NCI-H2227 (cell line): ENCODE results near the gene COA8.
"Not testable (repeated sequence)": the region's sequence is repeated elsewhere in the genome, so short reads cannot be mapped to it uniquely, and the experiment has no call there.

ENCODE experiments used
- DNase-seq: peaks from one replicate; lab custom pipeline; 2025; ENCODE audit not compliant: unreplicated experiment; lab: John Stamatoyannopoulos, UW

COA8 gene

GRCh38 chr14:103525430-103526246, 37.1 kb upstream of the COA8 start:
- DNase-seq: not testable (repeated sequence)

- no peak for DNase-seq
These were observed 36.4 kb upstream of the COA8 start for GRCh38 chr14:103526247-103526913.

- DNase-seq: no peak
These were observed 35.9 kb upstream of the COA8 start for GRCh38 chr14:103526914-103527248.

DNA sequence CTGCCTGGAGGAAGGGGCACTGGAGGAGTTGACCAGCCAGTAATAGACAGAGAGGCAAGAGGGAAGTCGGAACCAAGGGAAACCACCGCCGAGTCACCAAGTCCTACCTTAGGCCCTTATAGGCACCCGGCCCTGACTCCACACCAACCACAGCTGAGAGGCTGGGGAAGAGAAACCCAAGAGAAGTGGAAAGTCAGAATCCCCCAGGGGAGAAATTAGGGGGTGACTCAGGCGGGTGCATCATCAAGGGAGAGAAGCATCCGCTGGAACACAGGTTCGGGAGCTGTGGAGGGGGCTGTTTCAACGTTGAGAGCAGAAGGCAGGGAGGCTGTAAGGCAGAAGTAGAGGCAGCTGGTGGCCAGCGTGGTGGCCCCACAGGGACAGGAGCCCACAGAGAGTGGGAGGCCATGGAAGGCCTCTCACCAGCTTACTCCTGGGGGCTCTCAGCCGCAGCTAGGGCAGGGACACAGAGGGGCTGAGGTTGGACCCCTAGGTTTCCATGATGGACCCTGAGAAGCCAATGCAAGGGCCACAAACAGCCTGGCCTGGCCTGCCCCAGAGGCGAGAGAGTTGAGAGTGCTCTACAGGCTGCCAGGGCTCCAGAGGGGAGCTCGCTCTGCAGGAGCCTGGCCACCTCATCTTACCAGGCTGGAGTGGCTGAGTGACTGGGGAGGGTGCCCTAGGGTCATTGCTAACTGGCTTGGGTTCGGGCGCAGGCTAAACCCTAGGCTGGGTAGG, 35.2 kb upstream of the COA8 start:
- DNase-seq: no peak

DNA sequence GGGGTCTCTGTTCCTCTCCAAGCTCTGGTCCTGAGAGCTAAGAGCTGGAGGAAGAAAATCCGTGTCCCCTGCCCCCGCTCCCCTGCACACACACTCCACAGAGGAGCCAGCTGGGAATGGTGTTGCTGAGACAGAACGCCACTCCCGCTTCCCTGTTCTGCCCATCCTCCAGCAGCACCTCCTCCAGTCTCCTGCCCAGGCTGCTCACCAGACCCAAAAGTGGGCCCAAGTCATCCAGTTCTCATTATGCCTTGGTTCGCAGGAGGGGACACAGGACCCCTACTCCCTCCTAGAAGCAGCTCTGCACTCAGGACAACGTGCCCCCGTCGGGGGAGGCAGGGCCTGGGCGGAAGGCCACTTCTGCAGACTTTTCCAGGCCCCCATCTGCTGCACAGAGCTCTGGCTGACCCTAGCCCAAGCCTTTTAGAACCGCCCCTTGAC, 34.6 kb upstream of the COA8 start:
- DNase-seq: peak; percentile 39

DNA sequence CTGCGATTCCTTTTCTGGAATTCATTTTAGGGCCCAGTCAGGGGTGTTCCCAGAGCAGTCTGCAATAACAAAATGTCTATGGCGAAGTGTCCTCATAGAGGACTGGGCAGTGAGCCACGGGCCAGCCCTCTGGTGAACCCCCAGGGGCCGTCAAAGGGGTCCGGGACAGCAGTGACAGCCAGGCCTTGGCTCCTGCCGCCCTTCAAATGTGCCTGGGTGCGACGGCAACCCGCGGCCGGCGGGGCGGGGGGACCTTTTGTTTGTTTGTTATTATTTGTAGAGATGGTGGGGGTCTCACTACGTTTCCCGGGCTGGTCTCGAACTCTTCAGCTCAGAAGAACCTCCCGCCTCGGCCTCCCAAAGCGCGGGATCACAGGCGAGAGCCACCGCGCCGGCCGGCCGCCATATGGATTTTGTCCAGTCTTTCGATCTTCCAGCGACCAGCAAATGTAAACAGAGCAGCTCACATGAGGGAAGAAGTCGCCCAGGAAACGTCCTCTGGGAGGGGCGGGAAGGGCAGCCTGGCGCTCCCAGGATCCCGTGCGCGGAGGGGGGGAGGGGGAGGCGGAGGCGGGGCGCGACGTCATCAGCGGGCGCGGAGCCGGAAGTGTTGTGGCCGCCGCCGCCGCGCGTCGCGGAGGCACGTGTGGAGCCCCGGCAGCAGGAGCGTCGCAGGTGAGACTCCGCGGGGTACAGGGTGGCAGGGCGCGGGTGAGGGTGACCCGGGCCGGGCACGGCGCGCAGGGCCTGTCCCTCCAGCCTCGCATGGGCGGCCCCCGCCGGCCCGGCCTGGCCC, 34.0 kb upstream of the COA8 start, which contains the start of gene TRMT61A:
Gene TRMT61A, plus strand, starts transcription at position 610 of the 796 bp plus-strand sequence. CDS start 783 bp downstream, outside the sequence.
- DNase-seq: peak; percentile 88

DNA sequence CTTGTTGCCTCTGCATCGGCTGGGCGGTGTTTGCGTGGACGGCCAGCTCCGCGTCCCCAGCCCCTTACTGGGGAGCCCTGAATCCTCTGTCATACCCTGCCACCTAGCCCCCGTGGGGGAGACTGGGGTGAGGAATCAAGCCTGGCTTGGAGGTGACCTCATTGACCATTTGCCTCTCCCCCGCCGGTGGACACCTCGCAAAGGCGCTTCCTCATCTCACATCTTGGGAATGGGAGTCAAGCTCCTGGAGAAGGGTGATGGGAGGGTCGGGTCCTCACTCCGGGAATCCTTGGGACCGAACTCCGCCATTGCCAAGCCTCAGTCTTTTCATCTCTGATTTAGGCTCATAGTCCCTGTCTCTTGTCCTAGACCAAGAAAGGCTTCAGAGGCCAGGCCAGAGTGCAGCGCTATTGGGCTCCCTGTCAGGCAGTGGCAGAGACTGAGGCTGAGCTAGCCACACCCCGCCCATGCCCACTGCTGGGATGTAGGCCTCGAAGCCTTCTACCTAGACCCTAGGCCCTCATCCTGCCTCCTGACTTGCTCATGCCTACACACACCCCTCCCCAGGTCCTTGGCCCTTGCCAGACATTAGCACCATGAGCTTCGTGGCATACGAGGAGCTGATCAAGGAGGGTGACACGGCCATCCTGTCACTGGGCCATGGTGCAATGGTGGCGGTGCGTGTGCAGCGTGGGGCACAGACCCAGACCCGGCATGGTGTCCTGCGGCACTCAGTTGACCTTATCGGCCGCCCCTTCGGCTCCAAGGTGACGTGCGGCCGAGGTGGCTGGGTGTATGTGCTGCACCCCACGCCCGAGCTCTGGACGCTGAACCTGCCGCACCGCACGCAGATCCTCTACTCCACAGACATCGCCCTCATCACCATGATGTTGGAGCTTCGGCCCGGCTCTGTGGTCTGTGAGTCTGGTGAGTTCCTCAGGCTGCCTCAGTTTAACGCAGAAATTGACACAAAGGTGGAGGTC, 33.1 kb upstream of the COA8 start:
- no peak for DNase-seq

DNA sequence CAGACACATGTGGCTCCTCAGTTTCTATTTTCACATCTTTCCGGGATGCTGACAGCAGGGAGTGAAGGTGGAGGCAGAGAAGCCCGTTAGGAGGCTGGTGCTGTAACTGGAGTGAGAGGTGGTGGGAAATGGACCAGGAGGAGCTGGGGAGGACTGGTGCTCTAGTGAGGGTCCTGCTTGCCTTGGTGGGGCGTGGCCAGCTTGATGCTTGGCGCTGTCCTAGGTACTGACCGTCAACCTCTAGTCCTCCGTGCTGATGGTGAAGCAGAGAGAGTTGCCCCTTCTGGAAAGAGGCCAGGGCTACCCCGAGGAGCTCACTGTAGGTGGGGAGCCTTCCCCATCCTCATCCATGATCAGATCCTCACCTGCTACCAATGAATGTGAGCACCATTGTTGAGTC, 32.4 kb upstream of the COA8 start:
- no peak for DNase-seq

DNA sequence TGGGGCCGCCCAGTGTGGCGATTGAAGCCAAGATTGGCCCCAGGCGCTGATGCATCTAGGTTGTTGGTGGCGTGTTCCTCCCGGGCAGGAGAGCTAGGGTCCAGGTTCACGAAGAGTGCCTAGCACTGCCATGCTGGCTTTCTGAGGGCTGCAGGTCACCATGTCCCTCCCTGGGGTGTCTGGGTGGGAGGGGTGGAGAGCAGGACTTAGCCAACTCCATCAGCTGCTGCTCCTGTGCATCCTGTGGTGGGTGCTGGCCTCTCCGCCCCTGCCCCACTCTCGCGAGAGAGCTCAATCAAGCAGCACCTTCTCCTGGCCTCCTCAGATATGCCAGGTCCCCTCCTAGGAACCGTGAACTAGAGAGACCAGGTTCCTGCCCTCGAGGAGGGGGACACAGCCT, 31.9 kb upstream of the COA8 start:
- DNase-seq: no peak

- DNase-seq: no peak
These were observed 31.1 kb upstream of the COA8 start for GRCh38 chr14:103531421-103532215.

DNA sequence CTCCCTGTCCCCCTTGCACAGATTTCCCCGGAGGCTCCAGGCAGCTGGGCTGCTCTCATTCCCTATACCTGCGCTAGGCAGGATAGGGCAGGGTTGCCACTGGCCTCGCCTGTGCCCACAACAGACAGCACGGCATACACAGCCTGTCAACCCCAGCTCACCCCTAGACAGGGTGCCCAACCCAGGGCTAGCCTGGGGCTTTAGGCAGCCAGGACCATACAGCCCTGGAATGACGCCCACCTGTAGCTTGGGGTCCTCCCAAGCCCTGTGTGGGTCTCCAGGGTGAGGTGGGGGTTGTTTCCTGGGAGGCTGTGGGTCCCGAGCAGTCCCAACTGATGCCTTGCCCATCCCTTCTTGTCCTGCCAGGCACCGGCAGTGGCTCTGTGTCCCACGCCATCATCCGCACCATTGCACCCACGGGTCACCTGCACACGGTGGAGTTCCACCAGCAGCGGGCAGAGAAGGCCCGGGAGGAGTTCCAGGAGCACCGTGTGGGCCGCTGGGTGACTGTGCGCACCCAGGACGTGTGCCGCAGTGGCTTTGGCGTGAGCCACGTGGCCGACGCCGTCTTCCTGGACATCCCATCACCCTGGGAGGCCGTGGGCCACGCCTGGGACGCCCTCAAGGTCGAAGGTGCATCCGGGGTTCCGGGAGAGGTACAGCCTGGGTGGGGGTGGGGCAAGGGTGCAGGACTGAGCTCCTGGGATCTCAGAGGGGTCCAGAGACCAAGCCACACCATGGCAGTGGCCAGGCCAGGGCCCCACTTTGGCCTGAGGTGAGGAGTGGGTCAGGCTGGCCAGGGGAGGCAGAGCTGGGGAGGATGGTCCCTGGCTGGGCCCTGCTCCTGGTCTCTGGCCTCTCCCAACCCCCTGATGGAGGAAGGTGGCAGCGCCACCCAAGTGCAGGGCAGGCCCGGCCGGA, 30.3 kb upstream of the COA8 start:
- DNase-seq: no peak

- no peak for DNase-seq
These were observed 29.4 kb upstream of the COA8 start for GRCh38 chr14:103533137-103533998.

DNA sequence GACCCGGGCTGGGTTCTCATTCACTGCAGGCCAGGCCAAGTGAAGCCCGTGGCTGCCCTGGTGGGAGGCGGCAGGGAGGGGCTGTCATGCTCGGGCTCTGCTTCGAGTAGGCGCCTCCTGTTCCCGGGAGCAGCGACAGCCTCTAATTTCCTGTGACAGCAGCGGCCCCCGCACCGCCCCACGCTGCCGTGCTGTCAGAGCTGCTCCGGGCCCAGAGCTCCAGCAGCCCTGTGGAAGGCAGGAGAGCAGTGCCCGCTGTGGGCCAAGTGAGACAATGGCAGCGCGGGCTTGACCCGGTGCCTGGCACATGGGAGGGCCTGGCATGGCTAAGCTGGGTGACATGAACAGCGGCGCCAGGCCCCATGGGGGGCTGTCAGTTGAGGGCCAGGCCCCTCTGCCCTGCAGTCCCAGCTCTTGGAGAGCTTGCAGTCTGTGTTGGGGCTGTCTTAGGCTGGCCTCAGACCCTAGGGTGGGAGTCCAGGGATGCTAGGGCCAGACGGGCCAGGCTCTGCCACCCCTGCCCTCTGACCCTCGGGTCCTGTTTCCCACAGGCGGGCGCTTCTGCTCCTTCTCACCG, 28.7 kb upstream of the COA8 start:
- DNase-seq: peak; percentile 60

DNA sequence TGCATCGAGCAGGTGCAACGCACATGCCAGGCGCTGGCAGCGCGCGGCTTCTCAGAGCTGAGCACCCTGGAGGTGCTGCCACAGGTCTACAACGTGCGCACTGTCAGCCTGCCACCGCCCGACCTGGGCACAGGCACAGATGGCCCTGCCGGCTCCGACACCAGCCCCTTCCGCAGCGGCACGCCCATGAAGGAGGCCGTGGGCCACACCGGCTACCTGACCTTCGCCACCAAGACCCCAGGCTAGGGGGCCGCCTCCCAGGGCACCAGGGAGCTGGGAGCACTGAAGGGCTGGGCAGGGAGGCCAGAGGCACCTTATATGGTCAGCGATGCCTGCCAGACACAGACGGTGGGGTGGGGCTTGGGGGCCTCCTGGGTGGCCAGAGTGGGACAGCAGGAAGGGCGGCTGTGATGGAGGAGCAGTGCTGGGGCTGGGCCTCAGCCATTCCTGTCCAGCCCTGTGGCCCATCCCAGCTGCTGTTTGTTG, 28.1 kb upstream of the COA8 start:
- no peak for DNase-seq

DNA sequence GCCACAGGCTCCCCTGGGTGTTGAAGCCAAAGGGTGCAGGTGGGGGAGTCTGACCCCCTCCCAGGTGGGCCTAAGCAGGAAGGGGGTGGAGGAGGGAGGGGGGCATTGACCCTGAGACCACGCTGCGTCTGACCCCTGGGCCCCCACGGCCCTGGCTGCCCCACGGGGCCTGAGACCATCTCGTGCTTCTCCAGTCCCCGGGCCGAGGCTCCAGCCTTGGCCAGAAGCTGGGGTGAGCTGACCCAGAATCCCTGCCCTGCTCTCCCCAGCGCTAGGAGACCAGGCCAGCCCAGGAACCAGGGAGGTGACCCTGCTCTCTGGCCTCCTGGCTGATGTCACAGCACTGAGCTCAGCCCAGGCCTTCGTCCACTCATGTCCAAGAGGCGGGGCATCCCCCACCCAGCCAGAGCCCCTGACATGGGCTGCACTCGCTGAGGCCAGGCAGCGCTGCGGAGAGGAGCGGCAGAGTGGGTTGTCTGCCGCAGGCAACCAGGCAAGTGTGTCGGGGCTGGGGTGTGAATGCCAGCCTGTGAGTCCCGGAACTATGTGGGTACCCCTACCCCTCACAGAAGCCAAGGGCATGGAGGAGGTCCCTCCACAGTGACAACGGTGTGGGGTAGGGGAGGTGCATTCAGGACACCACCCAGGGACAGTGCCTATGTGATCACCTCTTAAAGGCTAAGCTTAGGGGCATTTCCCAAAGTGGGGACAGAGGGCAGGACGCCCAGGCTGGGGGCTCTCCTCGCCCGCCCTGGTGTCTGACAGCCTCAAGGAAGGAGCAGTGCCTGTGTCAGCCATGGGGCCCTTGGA, 27.5 kb upstream of the COA8 start:
- DNase-seq: no peak
